HL-60 (cell line): ENCODE data around the gene SMAD6.

Source experiments
- CTCF ChIP-seq: IDR thresholded peaks from one replicate; pipeline ENCODE4 v1.5.1; 2011; ENCODE audit warnings: low read length, control low read depth, inconsistent platforms; ENCODE audit not compliant: insufficient read depth
- POLR2AphosphoS5 ChIP-seq: IDR thresholded peaks from 2 replicates; pipeline ENCODE4 v1.6.1; 2012; ENCODE audit warnings: low read depth
- REST ChIP-seq: IDR thresholded peaks from 2 replicates; pipeline ENCODE4 v1.6.1; 2012; ENCODE audit warnings: low read depth; ENCODE audit not compliant: insufficient replicate concordance

GRCh38 chr15:66653852-66654251 lies 48.2 kb upstream of the SMAD6 start:
- TF ChIP-seq CTCF (no peak), POLR2AphosphoS5 (no peak), REST (no peak)
